ENCODE results near the gene TSPOAP1. TPM values are rescaled to one million over a fixed set of nuclear protein-coding genes. Genes with fewer than 3 reads are reported as not detected.

TSPOAP1 gene
- total RNA-seq, 4 donors from 2014 or later, result 0.72 to 1.6 (median 1.0) TPM

DNA sequence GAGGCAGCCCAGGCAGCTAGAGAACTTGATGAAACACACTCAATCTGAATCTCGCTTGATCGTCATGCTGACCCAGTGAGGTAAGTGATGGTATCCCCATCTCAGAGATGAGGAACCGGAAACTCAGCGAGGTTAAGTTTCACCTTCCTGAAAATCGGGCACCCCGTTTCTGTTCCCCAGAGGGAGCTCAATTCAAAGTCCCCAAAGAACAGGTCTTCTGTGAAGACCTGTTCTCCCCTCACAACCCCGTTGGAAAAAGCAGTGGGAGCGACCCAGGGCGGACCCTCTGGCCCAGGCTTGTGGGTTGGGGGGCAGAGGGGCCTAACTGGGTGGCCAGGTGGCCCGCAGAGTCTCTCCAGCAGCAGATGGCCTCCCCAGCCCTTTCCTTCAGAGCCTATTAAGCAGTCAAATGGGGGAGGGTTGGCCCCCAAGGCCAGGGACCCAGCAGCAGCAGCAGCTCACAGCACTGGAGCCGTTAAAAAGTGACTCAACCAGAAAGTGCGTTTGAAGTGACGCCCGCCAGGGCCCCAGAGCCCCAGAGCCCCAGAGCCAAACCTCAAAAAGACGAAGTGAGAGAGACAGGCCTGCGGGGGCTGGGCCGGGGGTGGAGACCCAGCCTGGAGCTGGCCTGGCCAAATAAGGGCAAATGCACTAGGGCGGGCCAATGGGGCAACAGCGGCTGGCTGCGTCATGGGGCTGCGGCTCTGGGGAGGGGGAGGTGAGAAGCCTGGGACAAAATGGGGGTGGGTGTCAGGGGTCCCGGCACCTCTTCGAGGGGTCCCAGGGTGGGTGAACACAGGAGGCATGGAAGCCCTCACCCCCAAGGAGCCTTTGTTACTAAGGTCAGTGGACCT lies 9.2 kb upstream of the TSPOAP1 start:
- peak overlapping the region in 3 of 4 donors; percentile 20 to 62 (median 55) for H3K27ac ChIP-seq
- intact Hi-C loops (cut with DNase I; ENCODE audit: low total_unique reads), result no loop called here
- in situ Hi-C loops (cut with MboI; ENCODE audit: low sequenced_read_pairs in 4 of 4), result no loop called here
- H3K36me3 ChIP-seq, result no peaks in the 10 kb centered on the region
- DNase-seq (peak; percentile 44 to 67), ATAC-seq (peak in 1 of 2 donors; percentile 44)
- no peak overlapping the region for H3K4me3 ChIP-seq
- TF ChIP-seq, protein P1, sequence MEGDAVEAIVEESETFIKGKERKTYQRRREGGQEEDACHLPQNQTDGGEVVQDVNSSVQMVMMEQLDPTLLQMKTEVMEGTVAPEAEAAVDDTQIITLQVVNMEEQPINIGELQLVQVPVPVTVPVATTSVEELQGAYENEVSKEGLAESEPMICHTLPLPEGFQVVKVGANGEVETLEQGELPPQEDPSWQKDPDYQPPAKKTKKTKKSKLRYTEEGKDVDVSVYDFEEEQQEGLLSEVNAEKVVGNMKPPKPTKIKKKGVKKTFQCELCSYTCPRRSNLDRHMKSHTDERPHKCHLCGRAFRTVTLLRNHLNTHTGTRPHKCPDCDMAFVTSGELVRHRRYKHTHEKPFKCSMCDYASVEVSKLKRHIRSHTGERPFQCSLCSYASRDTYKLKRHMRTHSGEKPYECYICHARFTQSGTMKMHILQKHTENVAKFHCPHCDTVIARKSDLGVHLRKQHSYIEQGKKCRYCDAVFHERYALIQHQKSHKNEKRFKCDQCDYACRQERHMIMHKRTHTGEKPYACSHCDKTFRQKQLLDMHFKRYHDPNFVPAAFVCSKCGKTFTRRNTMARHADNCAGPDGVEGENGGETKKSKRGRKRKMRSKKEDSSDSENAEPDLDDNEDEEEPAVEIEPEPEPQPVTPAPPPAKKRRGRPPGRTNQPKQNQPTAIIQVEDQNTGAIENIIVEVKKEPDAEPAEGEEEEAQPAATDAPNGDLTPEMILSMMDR (IDR thresholded peaks at IDR 0.05 in 4 of 5, conservative IDR thresholded peaks at IDR 0.05 in 1 of 5), result no peak
- TF ChIP-seq POLR2A (IDR thresholded peaks at IDR 0.05), result peak; percentile 23 to 30
- H3K4me1 ChIP-seq, result peaks cover 7% of the 10 kb centered on the region in 2 donors
- peaks cover 0 to 7% (median 0%) of the 10 kb centered on the region in 3 donors for H3K27me3 ChIP-seq
- H3K9me3 ChIP-seq, result no peaks in the 10 kb centered on the region

DNA sequence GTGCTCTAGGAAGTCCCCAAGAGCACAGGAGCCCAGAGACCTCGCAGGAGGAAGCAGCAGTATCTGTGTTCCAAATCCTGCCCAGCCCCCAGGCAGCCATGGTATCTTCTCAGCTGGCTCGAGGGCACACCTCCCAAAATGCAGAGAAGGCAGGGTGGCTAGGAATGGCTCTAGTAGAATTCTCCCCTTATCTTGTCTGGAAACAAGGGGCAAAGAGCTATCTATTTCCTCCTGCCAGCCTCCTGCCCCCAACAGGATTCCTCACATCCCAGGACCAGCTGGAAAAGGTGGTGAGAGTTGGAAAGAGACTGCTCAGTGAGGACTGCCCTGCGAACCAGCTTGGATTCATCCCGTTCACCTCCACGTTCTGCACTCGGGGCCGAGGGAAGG lies 8.6 kb upstream of the TSPOAP1 start:
- DNase-seq (no peak), ATAC-seq (no peak)
- H3K4me3 ChIP-seq, result no peak overlapping the region
- TF ChIP-seq, protein P1 (IDR thresholded peaks at IDR 0.05 in 4 of 5, conservative IDR thresholded peaks at IDR 0.05 in 1 of 5), result no peak
- TF ChIP-seq POLR2A (IDR thresholded peaks at IDR 0.05), result no peak
- peak overlapping the region in 3 of 4 donors; percentile 11 to 62 (median 55) for H3K27ac ChIP-seq
- intact Hi-C loops (cut with DNase I; ENCODE audit: low total_unique reads) (no loop called here), in situ Hi-C loops (cut with MboI; ENCODE audit: low sequenced_read_pairs in 4 of 4) (no loop called here)
- peaks cover 0 to 7% (median 0%) of the 10 kb centered on the region in 3 donors for H3K27me3 ChIP-seq
- no peaks in the 10 kb centered on the region for H3K36me3 ChIP-seq
- peaks cover 7% of the 10 kb centered on the region in 2 donors for H3K4me1 ChIP-seq
- H3K9me3 ChIP-seq, result no peaks in the 10 kb centered on the region

DNA sequence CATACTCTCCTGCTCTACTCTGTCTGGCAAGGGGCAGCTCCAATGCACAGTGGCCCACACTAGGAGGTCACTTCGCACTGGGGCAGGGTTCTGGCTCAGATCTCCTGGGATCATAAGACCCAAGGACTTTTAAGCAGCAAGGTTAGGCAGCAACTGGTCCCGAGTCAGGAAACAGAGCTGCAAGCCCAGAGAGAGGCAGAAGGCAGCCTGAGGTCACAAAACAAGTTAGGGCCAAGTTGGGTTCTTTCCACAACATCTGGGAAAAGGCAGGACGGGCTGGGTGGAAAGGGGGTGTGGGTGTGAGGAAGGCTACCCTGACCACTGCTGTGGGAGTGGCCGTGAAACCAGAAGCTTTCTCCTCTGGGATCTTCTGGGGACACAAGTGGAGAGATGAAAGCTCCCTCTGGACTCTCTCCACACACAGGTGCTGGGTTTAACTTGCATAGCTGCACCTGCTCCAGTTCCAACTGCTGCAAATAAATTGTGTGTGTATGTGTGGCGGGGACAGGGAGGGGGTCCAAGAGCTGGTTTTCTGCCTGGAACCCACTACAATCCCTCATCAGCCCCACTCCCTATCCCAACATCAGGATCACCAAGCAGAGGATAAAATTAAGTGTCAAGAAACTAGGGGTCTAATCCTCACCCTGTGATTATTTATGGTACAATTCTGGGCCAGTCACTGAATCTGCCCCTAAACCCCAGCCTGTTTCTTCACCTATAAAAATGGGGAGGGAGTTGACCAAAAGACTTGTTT lies 8.0 kb upstream of the TSPOAP1 start:
- H3K4me3 ChIP-seq, result no peak overlapping the region
- peak overlapping the region; percentile 26 to 62 (median 54) for H3K27ac ChIP-seq
- H3K9me3 ChIP-seq, result no peaks in the 10 kb centered on the region
- no peak for DNase-seq
- H3K4me1 ChIP-seq, result peaks cover 7% of the 10 kb centered on the region in 2 donors
- H3K27me3 ChIP-seq, result peaks cover 0 to 7% (median 0%) of the 10 kb centered on the region in 3 donors
- H3K36me3 ChIP-seq, result no peaks in the 10 kb centered on the region
- TF ChIP-seq, protein P1 (IDR thresholded peaks at IDR 0.05 in 4 of 5, conservative IDR thresholded peaks at IDR 0.05 in 1 of 5), result no peak
- TF ChIP-seq POLR2A (IDR thresholded peaks at IDR 0.05), result no peak
- intact Hi-C loops (cut with DNase I; ENCODE audit: low total_unique reads) (no loop called here), in situ Hi-C loops (cut with MboI; ENCODE audit: low sequenced_read_pairs in 4 of 4) (no loop called here)
- peak in 1 of 2 donors; percentile 35 for ATAC-seq

DNA sequence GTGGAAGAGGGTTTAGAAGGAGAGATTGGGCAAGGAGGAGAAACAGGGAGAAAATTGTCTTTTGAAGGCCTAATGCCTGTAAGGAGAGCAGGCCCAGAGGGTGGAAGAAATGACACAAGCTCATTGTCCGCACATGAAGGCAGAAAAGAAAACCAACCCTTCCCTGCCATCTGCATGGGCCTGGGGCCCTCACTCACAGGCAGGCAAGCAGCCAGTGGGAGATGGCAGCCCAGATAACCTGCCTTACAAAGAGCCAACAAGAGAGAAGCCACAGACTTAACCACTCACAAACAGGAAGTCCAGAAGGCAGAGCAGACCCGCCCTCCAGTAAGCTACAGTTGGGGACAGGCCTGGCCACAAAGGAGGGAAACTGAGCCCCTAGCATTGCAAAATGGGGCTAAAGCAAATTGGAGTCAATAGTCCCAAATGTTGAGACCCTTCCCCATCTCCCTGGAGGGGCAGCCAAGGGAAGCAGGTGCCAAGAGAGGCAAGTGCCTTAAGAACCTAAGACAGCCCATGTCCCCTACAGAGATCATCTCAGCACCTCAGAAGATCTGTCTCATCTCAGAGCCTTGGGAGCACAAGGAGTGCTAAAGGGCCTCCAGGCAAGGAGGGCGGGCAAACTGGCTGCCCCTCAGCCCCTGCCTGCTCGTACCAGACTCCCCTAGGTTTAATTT lies 7.3 kb upstream of the TSPOAP1 start:
- H3K9me3 ChIP-seq, result no peaks in the 10 kb centered on the region
- H3K36me3 ChIP-seq, result no peaks in the 10 kb centered on the region
- H3K27me3 ChIP-seq, result peaks cover 0 to 7% (median 0%) of the 10 kb centered on the region in 3 donors
- peak overlapping the region; percentile 22 to 54 (median 26) for H3K27ac ChIP-seq
- H3K4me1 ChIP-seq, result peaks cover 7% of the 10 kb centered on the region in 2 donors
- TF ChIP-seq, protein P1 (IDR thresholded peaks at IDR 0.05 in 4 of 5, conservative IDR thresholded peaks at IDR 0.05 in 1 of 5), result no peak
- peak in 1 of 2 donors; percentile 11 for TF ChIP-seq POLR2A (IDR thresholded peaks at IDR 0.05)
- intact Hi-C loops (cut with DNase I; ENCODE audit: low total_unique reads), result no loop called here
- DNase-seq (no peak), ATAC-seq (no peak)
- no peak overlapping the region for H3K4me3 ChIP-seq
- in situ Hi-C loops (cut with MboI; ENCODE audit: low sequenced_read_pairs in 4 of 4), result no loop called here

Data from gastrocnemius medialis (tissue), 4 donors.